ENCODE measurements around the gene MPRIP. TPM values are rescaled to one million over a fixed set of nuclear protein-coding genes. Genes with fewer than 3 reads are reported as not detected.

The MPRIP gene
- polyA plus RNA-seq, 1 donor from 2014 or later, result 47.3 TPM

DNA sequence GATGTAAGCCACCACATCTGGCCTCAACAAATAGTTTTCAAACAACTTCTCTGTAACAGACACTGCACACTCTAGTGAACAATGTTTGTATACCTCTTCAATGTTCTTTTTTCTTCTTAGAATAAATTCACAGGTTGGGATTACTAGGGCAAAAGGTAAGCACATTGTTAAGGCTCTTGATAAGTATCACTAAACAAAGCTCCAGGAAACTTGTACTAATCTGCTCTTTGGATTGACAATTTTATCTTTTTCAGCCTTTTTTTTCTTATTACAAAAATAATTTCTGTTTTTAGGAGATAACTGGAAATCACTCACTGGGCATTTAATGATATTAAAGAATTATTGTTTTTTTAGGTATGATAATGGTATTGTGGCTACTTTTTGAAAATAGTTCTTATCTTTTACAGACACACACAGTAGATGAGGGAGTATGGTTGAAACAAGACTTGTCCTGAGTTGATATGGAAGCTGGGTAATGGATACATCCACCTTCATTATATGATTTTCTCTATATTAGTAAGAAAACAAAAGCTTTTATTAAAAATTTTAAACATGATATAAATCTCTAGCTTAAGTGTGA is 7.7 kb upstream of the MPRIP start:
- H3K27me3 ChIP-seq (ENCODE audit: insufficient read depth, low read depth, low read length), result no peaks in the 10 kb centered on the region

DNA sequence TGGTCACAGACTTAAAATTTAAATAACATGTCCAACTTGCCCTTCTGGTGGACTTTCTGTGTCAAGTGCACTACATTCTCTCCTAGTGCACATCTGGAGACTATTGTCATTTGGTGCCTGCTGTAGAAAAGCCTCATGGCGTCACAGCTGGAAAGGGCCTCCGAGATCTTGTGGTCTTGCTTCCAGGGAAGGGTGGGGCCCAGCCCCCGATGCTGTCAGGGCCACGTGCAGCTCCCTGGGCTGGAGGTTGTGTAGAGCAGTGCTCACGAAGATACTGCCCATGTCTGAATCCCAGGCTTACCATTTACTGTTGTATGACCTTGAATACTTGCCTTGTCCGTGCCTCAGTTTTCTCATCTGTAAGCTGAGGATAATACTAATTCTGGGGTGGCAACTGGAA is 6.8 kb upstream of the MPRIP start:
- Histone ChIP-seq H3F3A (ENCODE audit: insufficient read depth, low read length, poor library complexity, severe bottlenecking) (no peaks in the 10 kb centered on the region), H3K79me2 (replicated peaks; ENCODE audit: insufficient read depth, low read length) (no peaks in the 10 kb centered on the region), H3K9me2 (ENCODE audit: insufficient read depth, low read length) (no peaks in the 10 kb centered on the region), H3K4me3 (ENCODE audit: low read length) (no peak overlapping the region), H2AFZ (ENCODE audit: low read depth, low read length) (no peak overlapping the region), H3K4me2 (ENCODE audit: low read length) (no peak overlapping the region), H3K9ac (ENCODE audit: low read length) (no peak overlapping the region), H4K20me1 (ENCODE audit: insufficient read depth) (no peaks in the 10 kb centered on the region), H3K27me3 (ENCODE audit: insufficient read depth, low read depth, low read length) (no peaks in the 10 kb centered on the region), H3K9me3 (ENCODE audit: low read length) (no peaks in the 10 kb centered on the region), H3K36me3 (ENCODE audit: insufficient read depth, low read length) (no peaks in the 10 kb centered on the region), H3K27ac (ENCODE audit: low read length) (no peak overlapping the region)
- TF ChIP-seq EZH2 (IDR thresholded peaks at IDR 0.05; ENCODE audit: borderline replicate concordance, insufficient read depth, low read length, poor library complexity, severe bottlenecking) (no peak), EP300 (conservative IDR thresholded peaks at IDR 0.05; ENCODE audit: poor library complexity, severe bottlenecking) (no peak), POLR2AphosphoS5 (IDR thresholded peaks at IDR 0.05) (no peak), SMC3 (conservative IDR thresholded peaks at IDR 0.05; ENCODE audit: poor library complexity) (no peak), RAD21 (conservative IDR thresholded peaks at IDR 0.05) (no peak), TAF1 (IDR thresholded peaks at IDR 0.05; ENCODE audit: low read depth) (no peak), MXI1 (conservative IDR thresholded peaks at IDR 0.05; ENCODE audit: poor library complexity, severe bottlenecking) (no peak)
- TF ChIP-seq, protein P1, sequence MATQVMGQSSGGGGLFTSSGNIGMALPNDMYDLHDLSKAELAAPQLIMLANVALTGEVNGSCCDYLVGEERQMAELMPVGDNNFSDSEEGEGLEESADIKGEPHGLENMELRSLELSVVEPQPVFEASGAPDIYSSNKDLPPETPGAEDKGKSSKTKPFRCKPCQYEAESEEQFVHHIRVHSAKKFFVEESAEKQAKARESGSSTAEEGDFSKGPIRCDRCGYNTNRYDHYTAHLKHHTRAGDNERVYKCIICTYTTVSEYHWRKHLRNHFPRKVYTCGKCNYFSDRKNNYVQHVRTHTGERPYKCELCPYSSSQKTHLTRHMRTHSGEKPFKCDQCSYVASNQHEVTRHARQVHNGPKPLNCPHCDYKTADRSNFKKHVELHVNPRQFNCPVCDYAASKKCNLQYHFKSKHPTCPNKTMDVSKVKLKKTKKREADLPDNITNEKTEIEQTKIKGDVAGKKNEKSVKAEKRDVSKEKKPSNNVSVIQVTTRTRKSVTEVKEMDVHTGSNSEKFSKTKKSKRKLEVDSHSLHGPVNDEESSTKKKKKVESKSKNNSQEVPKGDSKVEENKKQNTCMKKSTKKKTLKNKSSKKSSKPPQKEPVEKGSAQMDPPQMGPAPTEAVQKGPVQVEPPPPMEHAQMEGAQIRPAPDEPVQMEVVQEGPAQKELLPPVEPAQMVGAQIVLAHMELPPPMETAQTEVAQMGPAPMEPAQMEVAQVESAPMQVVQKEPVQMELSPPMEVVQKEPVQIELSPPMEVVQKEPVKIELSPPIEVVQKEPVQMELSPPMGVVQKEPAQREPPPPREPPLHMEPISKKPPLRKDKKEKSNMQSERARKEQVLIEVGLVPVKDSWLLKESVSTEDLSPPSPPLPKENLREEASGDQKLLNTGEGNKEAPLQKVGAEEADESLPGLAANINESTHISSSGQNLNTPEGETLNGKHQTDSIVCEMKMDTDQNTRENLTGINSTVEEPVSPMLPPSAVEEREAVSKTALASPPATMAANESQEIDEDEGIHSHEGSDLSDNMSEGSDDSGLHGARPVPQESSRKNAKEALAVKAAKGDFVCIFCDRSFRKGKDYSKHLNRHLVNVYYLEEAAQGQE (IDR thresholded peaks at IDR 0.05; ENCODE audit: borderline replicate concordance), result no peak
- TF ChIP-seq, protein P2, sequence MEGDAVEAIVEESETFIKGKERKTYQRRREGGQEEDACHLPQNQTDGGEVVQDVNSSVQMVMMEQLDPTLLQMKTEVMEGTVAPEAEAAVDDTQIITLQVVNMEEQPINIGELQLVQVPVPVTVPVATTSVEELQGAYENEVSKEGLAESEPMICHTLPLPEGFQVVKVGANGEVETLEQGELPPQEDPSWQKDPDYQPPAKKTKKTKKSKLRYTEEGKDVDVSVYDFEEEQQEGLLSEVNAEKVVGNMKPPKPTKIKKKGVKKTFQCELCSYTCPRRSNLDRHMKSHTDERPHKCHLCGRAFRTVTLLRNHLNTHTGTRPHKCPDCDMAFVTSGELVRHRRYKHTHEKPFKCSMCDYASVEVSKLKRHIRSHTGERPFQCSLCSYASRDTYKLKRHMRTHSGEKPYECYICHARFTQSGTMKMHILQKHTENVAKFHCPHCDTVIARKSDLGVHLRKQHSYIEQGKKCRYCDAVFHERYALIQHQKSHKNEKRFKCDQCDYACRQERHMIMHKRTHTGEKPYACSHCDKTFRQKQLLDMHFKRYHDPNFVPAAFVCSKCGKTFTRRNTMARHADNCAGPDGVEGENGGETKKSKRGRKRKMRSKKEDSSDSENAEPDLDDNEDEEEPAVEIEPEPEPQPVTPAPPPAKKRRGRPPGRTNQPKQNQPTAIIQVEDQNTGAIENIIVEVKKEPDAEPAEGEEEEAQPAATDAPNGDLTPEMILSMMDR (IDR thresholded peaks at IDR 0.05; ENCODE audit: poor library complexity, severe bottlenecking), result no peak

More for the DNA sequence above, 7.7 kb upstream of the MPRIP start:
- Histone ChIP-seq H3K27ac (ENCODE audit: low read length) (no peak overlapping the region), H3K4me2 (ENCODE audit: low read length) (no peak overlapping the region), H3K36me3 (ENCODE audit: insufficient read depth, low read length) (no peaks in the 10 kb centered on the region), H3F3A (ENCODE audit: insufficient read depth, low read length, poor library complexity, severe bottlenecking) (no peaks in the 10 kb centered on the region), H3K4me3 (ENCODE audit: low read length) (no peak overlapping the region), H3K9me3 (ENCODE audit: low read length) (no peaks in the 10 kb centered on the region), H4K20me1 (ENCODE audit: insufficient read depth) (no peaks in the 10 kb centered on the region), H2AFZ (ENCODE audit: low read depth, low read length) (no peak overlapping the region), H3K9me2 (ENCODE audit: insufficient read depth, low read length) (no peaks in the 10 kb centered on the region), H3K9ac (ENCODE audit: low read length) (no peak overlapping the region), H3K79me2 (replicated peaks; ENCODE audit: insufficient read depth, low read length) (no peaks in the 10 kb centered on the region)
- TF ChIP-seq POLR2AphosphoS5 (IDR thresholded peaks at IDR 0.05) (no peak), EP300 (conservative IDR thresholded peaks at IDR 0.05; ENCODE audit: poor library complexity, severe bottlenecking) (no peak), TAF1 (IDR thresholded peaks at IDR 0.05; ENCODE audit: low read depth) (no peak), RAD21 (conservative IDR thresholded peaks at IDR 0.05) (no peak), EZH2 (IDR thresholded peaks at IDR 0.05; ENCODE audit: borderline replicate concordance, insufficient read depth, low read length, poor library complexity, severe bottlenecking) (no peak), SMC3 (conservative IDR thresholded peaks at IDR 0.05; ENCODE audit: poor library complexity) (no peak), MXI1 (conservative IDR thresholded peaks at IDR 0.05; ENCODE audit: poor library complexity, severe bottlenecking) (no peak)
- TF ChIP-seq, protein P2 (IDR thresholded peaks at IDR 0.05; ENCODE audit: poor library complexity, severe bottlenecking), result no peak
- TF ChIP-seq, protein P1 (IDR thresholded peaks at IDR 0.05; ENCODE audit: borderline replicate concordance), result no peak
